AG04450 (cell line): ENCODE results near the gene IL25. TPM values are rescaled to one million over a fixed set of nuclear protein-coding genes. Genes with fewer than 3 reads are reported as not detected.

Experiments used
- CTCF ChIA-PET: fragments of 300-600, 350-600 bp; formaldehyde crosslinking; extraction: SDS; loops from one replicate; lab custom pipeline; 2022; ENCODE audit warnings: antibody characterized with exemption, inconsistent platforms; lab: Charles Lee
- POLR2A ChIA-PET: fragments of 350-600 bp; formaldehyde crosslinking; extraction: SDS; loops from one replicate; lab custom pipeline; 2021; ENCODE audit warnings: antibody characterized with exemption, inconsistent platforms; lab: Yijun Ruan, JAX
- DNase-seq: peaks from one replicate; pipeline ENCODE4 v3.0.0-alpha.2; 2011; ENCODE audit warnings: low read depth, low spot score
- H3K27ac ChIP-seq: one replicate; pipeline ENCODE4 v1.5.1; 2012; ENCODE audit warnings: low read depth, low read length, control low read depth
- H3K27me3 ChIP-seq: one replicate; pipeline ENCODE4 v1.6.0; 2012; ENCODE audit warnings: low read length; ENCODE audit not compliant: control insufficient read depth, insufficient read depth
- H3K4me3 ChIP-seq: 2 replicates; pipeline ENCODE4 v1.5.1; 2011; ENCODE audit warnings: mild to moderate bottlenecking, low read depth, low read length, control low read depth
- H3K9me3 ChIP-seq: 2 replicates; pipeline ENCODE4 v1.5.1; 2012; ENCODE audit warnings: low read length; ENCODE audit not compliant: control insufficient read depth, insufficient read depth
- polyA plus RNA-seq: library from polyadenylated mRNA; depleted of rRNA; stranded (reverse); fragments of >200 nt; gene quantifications from 2 replicates; pipeline ENCODE4 v1.2.3, GENCODE V29; 2011
- TF ChIP-seq, protein P1 (sequence below): IDR thresholded peaks from 2 replicates; pipeline ENCODE4 v1.5.1; 2011; ENCODE audit warnings: low read depth, low read length, control low read depth, inconsistent platforms

The IL25 gene
- polyA plus RNA-seq, 1 experiment, result not detected

DNA sequence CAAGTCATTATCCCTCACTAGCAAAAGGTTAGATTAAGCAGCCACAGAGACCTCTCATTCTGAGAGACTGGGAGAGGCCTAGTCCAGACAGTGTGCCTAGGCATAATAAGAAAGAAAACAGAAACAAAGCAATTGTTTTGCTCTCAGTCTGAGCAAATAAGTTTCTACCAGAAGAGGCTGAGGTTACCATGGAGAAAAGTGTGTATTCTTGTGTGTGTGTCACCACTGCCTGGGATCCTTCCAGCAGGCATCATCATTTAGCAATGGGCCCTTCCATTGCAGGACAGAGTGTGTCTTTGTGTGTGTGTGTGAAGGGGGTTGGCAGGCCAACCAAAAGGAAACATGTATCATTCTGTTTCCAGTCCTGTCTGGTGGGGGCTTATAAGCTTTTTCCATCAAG, 11.3 kb upstream of the IL25 start:
- Histone ChIP-seq H3K4me3 (no peak overlapping the region), H3K9me3 (no peaks in the 10 kb centered on the region; the same call in 1 of the 2 replicates), H3K27me3 (no peaks in the 10 kb centered on the region), H3K27ac (no peak overlapping the region)
- TF ChIP-seq, protein P1, sequence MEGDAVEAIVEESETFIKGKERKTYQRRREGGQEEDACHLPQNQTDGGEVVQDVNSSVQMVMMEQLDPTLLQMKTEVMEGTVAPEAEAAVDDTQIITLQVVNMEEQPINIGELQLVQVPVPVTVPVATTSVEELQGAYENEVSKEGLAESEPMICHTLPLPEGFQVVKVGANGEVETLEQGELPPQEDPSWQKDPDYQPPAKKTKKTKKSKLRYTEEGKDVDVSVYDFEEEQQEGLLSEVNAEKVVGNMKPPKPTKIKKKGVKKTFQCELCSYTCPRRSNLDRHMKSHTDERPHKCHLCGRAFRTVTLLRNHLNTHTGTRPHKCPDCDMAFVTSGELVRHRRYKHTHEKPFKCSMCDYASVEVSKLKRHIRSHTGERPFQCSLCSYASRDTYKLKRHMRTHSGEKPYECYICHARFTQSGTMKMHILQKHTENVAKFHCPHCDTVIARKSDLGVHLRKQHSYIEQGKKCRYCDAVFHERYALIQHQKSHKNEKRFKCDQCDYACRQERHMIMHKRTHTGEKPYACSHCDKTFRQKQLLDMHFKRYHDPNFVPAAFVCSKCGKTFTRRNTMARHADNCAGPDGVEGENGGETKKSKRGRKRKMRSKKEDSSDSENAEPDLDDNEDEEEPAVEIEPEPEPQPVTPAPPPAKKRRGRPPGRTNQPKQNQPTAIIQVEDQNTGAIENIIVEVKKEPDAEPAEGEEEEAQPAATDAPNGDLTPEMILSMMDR, result no peak
- CTCF ChIA-PET, result interaction anchor here (1.5 to 1.9 kb wide), 2 partner anchors 18 to 19 kb away, joined by 6 to 7 read pairs; no protein-coding TSS in a partner anchor
- no peak for DNase-seq
- POLR2A ChIA-PET, result interaction anchor here (0.6 to 1.7 kb wide), 2 partner anchors 9 to 34 kb away, joined by 3 to 8 read pairs; partner anchors contain the start of gene SLC22A17

DNA sequence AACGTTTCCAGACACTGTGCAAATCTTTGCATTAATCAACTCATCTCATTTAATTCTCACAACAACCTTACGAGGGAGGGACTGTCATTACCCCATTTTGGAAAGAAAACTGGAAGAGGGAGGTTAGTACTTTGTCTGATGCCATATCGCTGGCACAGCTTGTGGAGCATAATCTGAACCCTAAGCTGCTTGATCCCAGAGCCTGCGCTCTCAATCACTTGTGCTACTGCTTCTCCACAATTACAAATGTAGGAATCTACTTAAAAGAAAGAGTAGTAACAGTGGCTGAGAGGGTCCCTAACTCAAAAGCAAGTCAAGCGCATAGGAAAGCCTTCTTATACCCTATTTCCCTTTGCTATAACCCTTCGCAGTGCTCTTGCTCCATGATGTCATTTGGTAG, 10.8 kb upstream of the IL25 start:
- CTCF ChIA-PET, result interaction anchor here (1.5 kb wide), 1 partner anchor 18 kb away, joined by 6 read pairs; no protein-coding TSS in a partner anchor
- no peak overlapping the region for H3K27ac ChIP-seq
- POLR2A ChIA-PET, result interaction anchor here (0.6 to 1.7 kb wide), 2 partner anchors 9 to 35 kb away, joined by 3 to 8 read pairs; partner anchors contain the start of gene SLC22A17

DNA sequence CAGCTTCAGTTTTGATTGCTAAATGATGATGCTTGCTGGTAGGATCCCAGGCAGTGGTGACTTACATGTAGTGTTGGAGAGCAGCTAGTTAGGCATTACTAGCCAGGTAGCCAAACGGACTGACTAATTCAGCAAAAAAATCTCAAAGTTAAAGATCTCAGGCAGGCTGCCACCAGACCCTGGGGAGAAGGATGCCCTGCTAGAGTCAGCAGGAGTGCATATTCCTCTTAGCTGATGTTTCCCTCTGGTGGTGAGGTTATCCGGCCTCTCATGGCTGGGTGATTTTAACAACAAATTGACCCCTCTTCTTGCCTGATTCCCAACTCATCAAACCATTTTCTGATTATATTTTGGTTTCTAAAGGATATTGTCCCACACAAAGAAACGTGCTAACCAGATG, 10.4 kb upstream of the IL25 start:
- H3K27me3 ChIP-seq, result no peaks in the 10 kb centered on the region
- no peak for DNase-seq
- ChIA-PET CTCF (interaction anchor here (1.5 to 1.6 kb wide), 2 partner anchors 18 to 33 kb away, joined by 5 to 6 read pairs; no protein-coding TSS in a partner anchor), POLR2A (interaction anchor here (0.6 to 1.7 kb wide), 2 partner anchors 9 to 35 kb away, joined by 3 to 8 read pairs; partner anchors contain the start of gene SLC22A17)
- H3K9me3 ChIP-seq, result no peaks in the 10 kb centered on the region; the same call in 1 of the 2 replicates
- H3K4me3 ChIP-seq, result no peak overlapping the region
- no peak overlapping the region for H3K27ac ChIP-seq
- TF ChIP-seq, protein P1, result peak; percentile 43

More for the DNA sequence above, 10.8 kb upstream of the IL25 start:
- H3K9me3 ChIP-seq, result no peaks in the 10 kb centered on the region; the same call in 1 of the 2 replicates
- H3K27me3 ChIP-seq, result no peaks in the 10 kb centered on the region
- no peak for DNase-seq
- no peak overlapping the region for H3K4me3 ChIP-seq
- TF ChIP-seq, protein P1, result no peak

DNA sequence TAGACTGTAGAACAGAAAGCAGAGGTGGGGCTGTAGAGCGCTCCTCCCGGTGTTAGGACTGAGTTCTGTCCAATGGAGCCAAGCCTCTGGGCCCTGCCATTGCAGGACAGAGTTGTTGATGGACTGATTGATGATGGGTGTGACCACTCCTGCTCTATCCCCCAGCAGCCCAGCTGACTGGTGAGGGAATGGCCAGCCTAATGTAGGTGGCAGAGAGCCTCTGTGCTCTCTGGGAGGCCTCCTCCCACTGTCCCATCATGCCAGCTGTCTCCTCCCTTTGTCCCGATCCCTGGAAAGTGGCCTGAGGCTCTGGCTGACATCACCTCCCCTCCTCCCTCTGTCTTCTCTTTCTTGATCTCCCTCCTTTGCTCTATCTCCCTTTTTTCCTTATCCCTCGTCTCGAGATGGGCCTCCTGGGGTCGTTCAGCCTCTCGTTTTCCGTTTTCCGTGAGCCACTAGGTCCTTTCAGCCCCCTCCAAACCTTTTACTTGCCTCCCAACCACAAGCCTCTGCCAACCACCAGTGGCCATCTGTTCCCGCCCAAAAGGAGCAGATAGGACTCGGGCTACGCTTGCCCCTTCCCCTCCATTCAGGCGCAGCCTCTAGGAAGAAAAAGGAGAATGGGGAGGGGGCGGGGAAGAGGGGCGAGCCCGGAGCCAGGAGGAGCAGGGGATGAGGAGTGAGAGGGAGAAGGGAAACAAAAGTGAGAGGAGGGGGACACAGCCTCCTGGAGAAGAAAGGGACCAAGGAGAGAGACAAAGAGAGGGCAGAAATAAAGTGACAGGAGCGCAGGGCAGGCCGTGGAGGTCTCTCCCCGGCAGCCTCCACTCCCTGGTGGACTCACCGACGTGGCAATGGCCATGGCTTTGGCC, 8.2 kb upstream of the IL25 start:
- H3K9me3 ChIP-seq, result no peaks in the 10 kb centered on the region; the same call in 1 of the 2 replicates
- peaks cover 3% of the 10 kb centered on the region for H3K27me3 ChIP-seq
- ChIA-PET POLR2A (no interaction called here), CTCF (no interaction called here)
- peak overlapping the region; percentile 52 for H3K27ac ChIP-seq
- H3K4me3 ChIP-seq, result peak overlapping the region; percentile 69
- no peak for DNase-seq
- TF ChIP-seq, protein P1, result no peak
